Transverse colon (tissue), 4 donors: ENCODE results near the gene SLC29A1.

Experiments
- POLR2AphosphoS5 ChIP-seq, 3 donors: sonication (generic); formaldehyde crosslinking; IDR thresholded peaks; one replicate each; pipeline ENCODE4 v1.6.1; 2016; ENCODE audit warnings: antibody characterized with exemption in 3 of 3
- TF ChIP-seq, protein P1 (sequence below), 5 experiments: fragments of 200-600 bp in 3 of 5; fragments of 450-650 bp in 2 of 5; sonication (generic) in 3 of 5; IDR thresholded peaks; 1 replicate in 2 of 5; 2 replicates in 3 of 5; pipeline ENCODE4 v1.5.1; 2016 to 2017; ENCODE audit warnings: antibody characterized with exemption in 5 of 5, inconsistent platforms in 3 of 5, mild to moderate bottlenecking in 2 of 5, moderate library complexity in 1 of 5

DNA sequence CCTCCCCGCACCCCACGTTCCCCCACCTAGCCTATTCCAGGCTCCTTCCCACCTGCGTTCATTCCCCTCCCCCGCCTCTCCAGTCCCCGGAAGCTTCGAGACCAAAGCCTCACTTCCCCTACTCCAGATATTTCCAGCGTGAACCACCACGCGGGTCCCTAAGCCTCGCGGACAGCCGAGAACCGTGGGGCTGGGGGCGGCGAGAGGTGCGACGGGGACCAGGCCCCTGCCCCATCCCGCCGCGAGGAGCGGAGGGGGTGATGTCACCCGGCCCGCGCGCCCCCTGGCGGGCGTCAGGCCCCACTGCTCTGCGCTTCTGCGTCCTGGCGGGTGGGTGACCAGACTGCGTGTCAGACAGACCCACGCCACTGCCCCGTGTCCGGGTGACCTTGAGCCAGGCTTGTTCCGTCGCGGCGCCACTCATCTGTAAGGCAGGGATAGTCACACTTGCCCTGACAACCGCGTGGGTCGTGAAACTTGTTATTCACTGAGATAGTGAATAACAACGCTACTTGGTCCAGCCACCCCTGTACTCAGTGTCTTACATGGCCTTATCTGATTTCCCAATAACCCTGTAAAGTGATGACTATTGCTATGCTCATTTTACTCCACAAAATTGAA lies 14.5 kb downstream of the SLC29A1 start:
- TF ChIP-seq, protein P1, sequence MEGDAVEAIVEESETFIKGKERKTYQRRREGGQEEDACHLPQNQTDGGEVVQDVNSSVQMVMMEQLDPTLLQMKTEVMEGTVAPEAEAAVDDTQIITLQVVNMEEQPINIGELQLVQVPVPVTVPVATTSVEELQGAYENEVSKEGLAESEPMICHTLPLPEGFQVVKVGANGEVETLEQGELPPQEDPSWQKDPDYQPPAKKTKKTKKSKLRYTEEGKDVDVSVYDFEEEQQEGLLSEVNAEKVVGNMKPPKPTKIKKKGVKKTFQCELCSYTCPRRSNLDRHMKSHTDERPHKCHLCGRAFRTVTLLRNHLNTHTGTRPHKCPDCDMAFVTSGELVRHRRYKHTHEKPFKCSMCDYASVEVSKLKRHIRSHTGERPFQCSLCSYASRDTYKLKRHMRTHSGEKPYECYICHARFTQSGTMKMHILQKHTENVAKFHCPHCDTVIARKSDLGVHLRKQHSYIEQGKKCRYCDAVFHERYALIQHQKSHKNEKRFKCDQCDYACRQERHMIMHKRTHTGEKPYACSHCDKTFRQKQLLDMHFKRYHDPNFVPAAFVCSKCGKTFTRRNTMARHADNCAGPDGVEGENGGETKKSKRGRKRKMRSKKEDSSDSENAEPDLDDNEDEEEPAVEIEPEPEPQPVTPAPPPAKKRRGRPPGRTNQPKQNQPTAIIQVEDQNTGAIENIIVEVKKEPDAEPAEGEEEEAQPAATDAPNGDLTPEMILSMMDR (IDR thresholded peaks at IDR 0.05): peak; percentile 98 to 99 (median 99)
- TF ChIP-seq POLR2AphosphoS5 (IDR thresholded peaks at IDR 0.05): peak in 1 of 3 donors; percentile 54
